ENCODE results near the gene SHANK3. TPM values are rescaled to one million over a fixed set of nuclear protein-coding genes. Genes with fewer than 3 reads are reported as not detected.

SHANK3 gene
- total and polyA plus RNA-seq, 2 experiments from 2014 or later: 0.52 to 4.9 TPM

DNA sequence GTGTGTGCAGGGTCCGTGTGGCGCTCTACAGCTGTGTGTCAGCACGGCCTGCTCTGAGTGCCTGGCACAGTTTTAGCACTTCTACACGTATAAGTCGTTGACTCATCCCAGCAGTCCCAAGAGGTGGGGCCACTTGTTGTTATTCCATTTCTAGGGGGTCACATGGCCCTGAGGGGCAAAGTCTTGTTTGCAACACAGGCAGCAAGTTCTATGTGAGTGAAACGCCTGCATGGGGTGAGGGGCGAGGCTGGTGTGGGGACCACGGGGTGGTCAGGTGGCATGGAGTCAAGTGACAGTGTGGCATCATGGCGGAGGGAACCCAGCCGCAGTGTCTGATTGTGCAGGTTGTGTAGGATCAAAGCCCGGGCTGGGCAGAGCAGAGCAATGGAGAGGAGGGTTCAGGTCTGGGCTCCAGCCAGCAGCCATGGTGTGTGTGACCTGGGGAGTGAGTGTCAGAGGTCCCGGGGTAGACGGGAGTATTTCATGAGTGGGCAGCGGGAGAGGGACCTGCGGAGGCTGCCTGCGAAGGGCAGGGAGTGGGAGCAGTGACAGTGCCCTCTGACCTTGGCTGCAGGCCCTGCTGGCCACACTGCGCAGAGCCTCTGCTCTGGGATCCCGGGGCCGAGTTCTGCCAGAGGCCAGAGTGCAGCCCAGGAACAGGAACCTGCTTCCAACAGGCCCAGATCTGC is 27.9 kb downstream of the SHANK3 start (continued):
- TF ChIP-seq, protein P1, sequence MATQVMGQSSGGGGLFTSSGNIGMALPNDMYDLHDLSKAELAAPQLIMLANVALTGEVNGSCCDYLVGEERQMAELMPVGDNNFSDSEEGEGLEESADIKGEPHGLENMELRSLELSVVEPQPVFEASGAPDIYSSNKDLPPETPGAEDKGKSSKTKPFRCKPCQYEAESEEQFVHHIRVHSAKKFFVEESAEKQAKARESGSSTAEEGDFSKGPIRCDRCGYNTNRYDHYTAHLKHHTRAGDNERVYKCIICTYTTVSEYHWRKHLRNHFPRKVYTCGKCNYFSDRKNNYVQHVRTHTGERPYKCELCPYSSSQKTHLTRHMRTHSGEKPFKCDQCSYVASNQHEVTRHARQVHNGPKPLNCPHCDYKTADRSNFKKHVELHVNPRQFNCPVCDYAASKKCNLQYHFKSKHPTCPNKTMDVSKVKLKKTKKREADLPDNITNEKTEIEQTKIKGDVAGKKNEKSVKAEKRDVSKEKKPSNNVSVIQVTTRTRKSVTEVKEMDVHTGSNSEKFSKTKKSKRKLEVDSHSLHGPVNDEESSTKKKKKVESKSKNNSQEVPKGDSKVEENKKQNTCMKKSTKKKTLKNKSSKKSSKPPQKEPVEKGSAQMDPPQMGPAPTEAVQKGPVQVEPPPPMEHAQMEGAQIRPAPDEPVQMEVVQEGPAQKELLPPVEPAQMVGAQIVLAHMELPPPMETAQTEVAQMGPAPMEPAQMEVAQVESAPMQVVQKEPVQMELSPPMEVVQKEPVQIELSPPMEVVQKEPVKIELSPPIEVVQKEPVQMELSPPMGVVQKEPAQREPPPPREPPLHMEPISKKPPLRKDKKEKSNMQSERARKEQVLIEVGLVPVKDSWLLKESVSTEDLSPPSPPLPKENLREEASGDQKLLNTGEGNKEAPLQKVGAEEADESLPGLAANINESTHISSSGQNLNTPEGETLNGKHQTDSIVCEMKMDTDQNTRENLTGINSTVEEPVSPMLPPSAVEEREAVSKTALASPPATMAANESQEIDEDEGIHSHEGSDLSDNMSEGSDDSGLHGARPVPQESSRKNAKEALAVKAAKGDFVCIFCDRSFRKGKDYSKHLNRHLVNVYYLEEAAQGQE (IDR thresholded peaks at IDR 0.05; ENCODE audit: unreplicated experiment): no peak
- TF ChIP-seq EZH2phosphoT487 (IDR thresholded peaks at IDR 0.05; ENCODE audit: unreplicated experiment) (no peak), EZH2 (IDR thresholded peaks at IDR 0.05; ENCODE audit: low read depth, unreplicated experiment) (no peak), JUNB (IDR thresholded peaks at IDR 0.05; ENCODE audit: unreplicated experiment) (no peak), ZNF114 (CRISPR knock-in tag; IDR thresholded peaks at IDR 0.05) (no peak)

DNA sequence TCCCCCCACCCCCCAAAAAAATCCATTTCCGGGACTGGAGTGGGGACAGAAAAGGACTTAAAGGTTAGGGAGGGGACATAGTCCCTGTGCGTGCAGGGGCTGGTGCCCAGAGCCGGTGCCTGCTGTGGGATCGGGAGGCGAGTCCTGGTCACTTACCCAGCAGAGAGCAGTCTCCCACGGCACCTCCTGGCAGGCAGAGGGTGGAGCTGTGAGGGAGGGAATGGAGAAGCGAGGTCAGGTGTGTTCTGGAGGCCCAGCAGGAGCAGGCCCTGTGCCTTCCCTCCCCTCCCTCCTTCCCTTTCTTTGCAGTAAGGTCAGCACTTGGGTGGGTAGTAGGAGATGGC is 28.4 kb downstream of the SHANK3 start:
- Histone ChIP-seq H3K36me3 (ENCODE audit: insufficient read depth) (no peaks in the 10 kb centered on the region), H3K27ac (ENCODE audit: low read depth) (no peak overlapping the region), H3K27me3 (ENCODE audit: insufficient read depth) (peaks cover 19% of the 10 kb centered on the region), H3K4me1 (ENCODE audit: insufficient read depth) (no peaks in the 10 kb centered on the region), H3F3A (replicated peaks; ENCODE audit: low read depth) (peaks cover 4% of the 10 kb centered on the region; the same call in 1 of the 2 replicates), H3K4me2 (no peak overlapping the region), H3K79me2 (replicated peaks; ENCODE audit: insufficient read depth) (no peaks in the 10 kb centered on the region), H3K9me2 (ENCODE audit: insufficient read depth) (no peaks in the 10 kb centered on the region), H4K20me1 (replicated peaks; ENCODE audit: insufficient read depth) (no peaks in the 10 kb centered on the region), H3K4me3 (no peak overlapping the region), H2AFZ (no peak overlapping the region)
- DNase-seq (ENCODE audit: low spot score) (no peak), ATAC-seq (no peak)
- H3K27me3 Mint-ChIP-seq (ENCODE audit: insufficient read depth, low read depth, poor library complexity): peaks cover 31% of the 10 kb centered on the region
- no peaks in the 10 kb centered on the region; the same call in 2 of the 3 replicates for H3K36me3 Mint-ChIP-seq (ENCODE audit: low read depth)
- H3K4me3 Mint-ChIP-seq: no peak overlapping the region
- H3K9me3 Mint-ChIP-seq: no peaks in the 10 kb centered on the region
- no peak overlapping the region for H3K27ac Mint-ChIP-seq
- peaks cover 8% of the 10 kb centered on the region; the same call in 2 of the 3 replicates for H3K4me1 Mint-ChIP-seq
- TF ChIP-seq POLR2AphosphoS5 (IDR thresholded peaks at IDR 0.05; ENCODE audit: low read depth): no peak
- TF ChIP-seq ZNF462 (CRISPR knock-in tag; IDR thresholded peaks at IDR 0.05): no peak
- no peak for TF ChIP-seq EZH2 (IDR thresholded peaks at IDR 0.05; ENCODE audit: low read depth, unreplicated experiment)
- TF ChIP-seq JUNB (IDR thresholded peaks at IDR 0.05; ENCODE audit: unreplicated experiment): no peak
- TF ChIP-seq, protein P1 (IDR thresholded peaks at IDR 0.05; ENCODE audit: unreplicated experiment): no peak
- no peak for TF ChIP-seq ZNF114 (CRISPR knock-in tag; IDR thresholded peaks at IDR 0.05)
- no peak for TF ChIP-seq CREB1 (CRISPR knock-in tag; IDR thresholded peaks at IDR 0.05; ENCODE audit: low read depth)
- TF ChIP-seq ZNF331 (CRISPR knock-in tag; IDR thresholded peaks at IDR 0.05; ENCODE audit: low read depth): no peak
- TF ChIP-seq EZH2phosphoT487 (IDR thresholded peaks at IDR 0.05; ENCODE audit: unreplicated experiment): no peak
- TF ChIP-seq STAT1 (IDR thresholded peaks at IDR 0.05; ENCODE audit: unreplicated experiment): no peak
